Small intestine (tissue), 7 donors: Measurements from ENCODE around the gene NEK5. TPM values are rescaled to one million over a fixed set of nuclear protein-coding genes. Genes with fewer than 3 reads are reported as not detected.

ENCODE experiments used
- DNase-seq, 2 donors: peaks; one replicate each; pipeline versions ENCODE4 v3.0.0 to v3.0.0-alpha.2; 2013
- FAIRE-seq: peaks from 2 replicates; lab custom pipeline; 2012; peaks lifted over from hg19 to GRCh38; lab: Jason Lieb, UNC
- H3K27ac ChIP-seq, 3 donors: one replicate each; pipeline ENCODE4 v1.5.1; 2013; ENCODE audit warnings: low read length in 2 of 3, mild to moderate bottlenecking in 2 of 3, control low read depth in 1 of 3, inconsistent platforms in 1 of 3, low read depth in 1 of 3, moderate library complexity in 1 of 3
- H3K27me3 ChIP-seq, 3 donors: one replicate each; pipeline ENCODE4 v1.6.1; 2013; ENCODE audit warnings: low read length in 3 of 3, inconsistent platforms in 1 of 3; ENCODE audit not compliant: control insufficient read depth in 3 of 3, insufficient read depth in 3 of 3
- H3K36me3 ChIP-seq, 3 donors: one replicate each; pipeline ENCODE4 v1.6.1; 2013; ENCODE audit warnings: low read length in 3 of 3, inconsistent platforms in 1 of 3, low read depth in 1 of 3, mild to moderate bottlenecking in 1 of 3, moderate library complexity in 1 of 3; ENCODE audit not compliant: control insufficient read depth in 3 of 3, insufficient read depth in 2 of 3
- H3K4me1 ChIP-seq, 3 donors: one replicate each; pipeline ENCODE4 v1.6.1; 2013; ENCODE audit warnings: low read length in 2 of 3, inconsistent platforms in 1 of 3, low read depth in 1 of 3, mild to moderate bottlenecking in 1 of 3, moderate library complexity in 1 of 3; ENCODE audit not compliant: control insufficient read depth in 3 of 3, insufficient read depth in 2 of 3
- H3K4me3 ChIP-seq, 3 donors: one replicate each; pipeline ENCODE4 v1.5.1; 2013; ENCODE audit warnings: low read length in 3 of 3, control low read depth in 1 of 3, inconsistent platforms in 1 of 3, low read depth in 1 of 3, mild to moderate bottlenecking in 1 of 3, moderate library complexity in 1 of 3
- H3K9me3 ChIP-seq, 2 donors: one replicate each; pipeline ENCODE4 v1.6.1; 2013; ENCODE audit warnings: low read depth in 1 of 2, low read length in 1 of 2; ENCODE audit not compliant: control insufficient read depth in 2 of 2, insufficient read depth in 1 of 2
- WGBS, 3 donors: extraction: QIAGEN DNeasy Blood & Tissue Kit; methylation state at CpG; one replicate each; pipeline ENCODE4 v1.1.7; 2013; 5-methylcytosine and 5-hydroxymethylcytosine counted together
- polyA plus RNA-seq, 4 donors: library from polyadenylated mRNA; stranded (reverse) in 3 of 4; unstranded in 1 of 4; fragments of 200-250 nt in 3 of 4; fragments of 120-200 nt in 1 of 4; gene quantifications; one replicate each; pipeline versions ENCODE4 v1.2.1 to v1.2.3, GENCODE V29; 2013
- donor health status: healthy with polysubstance abuse.
- donor health status: control.
- donor health status: control.
- donor health status: Bipolar disorder and iron deficiency.
- donor health status: healthy.

The NEK5 gene
- polyA plus RNA-seq, 4 donors: 0.19 to 1.4 TPM; not detected in 2

GRCh38 chr13:52026246-52026626 lies 102.6 kb downstream of the NEK5 start:
- peaks cover 5 to 40% (median 8%) of the 10 kb centered on the region in 3 donors for H3K36me3 ChIP-seq
- no peak overlapping the region for H3K27ac ChIP-seq
- H3K4me1 ChIP-seq: peaks cover 0 to 2% (median 0%) of the 10 kb centered on the region in 3 donors
- H3K4me3 ChIP-seq: no peak overlapping the region
- DNase-seq (no peak), FAIRE-seq (no peak)
- no peaks in the 10 kb centered on the region for H3K27me3 ChIP-seq
- H3K9me3 ChIP-seq: peaks cover 0 to 31% of the 10 kb centered on the region in 2 donors
- 94 to 96% (median 95%) methylated on average over 3 of the region's 3 CpGs for WGBS, 3 donors

DNA sequence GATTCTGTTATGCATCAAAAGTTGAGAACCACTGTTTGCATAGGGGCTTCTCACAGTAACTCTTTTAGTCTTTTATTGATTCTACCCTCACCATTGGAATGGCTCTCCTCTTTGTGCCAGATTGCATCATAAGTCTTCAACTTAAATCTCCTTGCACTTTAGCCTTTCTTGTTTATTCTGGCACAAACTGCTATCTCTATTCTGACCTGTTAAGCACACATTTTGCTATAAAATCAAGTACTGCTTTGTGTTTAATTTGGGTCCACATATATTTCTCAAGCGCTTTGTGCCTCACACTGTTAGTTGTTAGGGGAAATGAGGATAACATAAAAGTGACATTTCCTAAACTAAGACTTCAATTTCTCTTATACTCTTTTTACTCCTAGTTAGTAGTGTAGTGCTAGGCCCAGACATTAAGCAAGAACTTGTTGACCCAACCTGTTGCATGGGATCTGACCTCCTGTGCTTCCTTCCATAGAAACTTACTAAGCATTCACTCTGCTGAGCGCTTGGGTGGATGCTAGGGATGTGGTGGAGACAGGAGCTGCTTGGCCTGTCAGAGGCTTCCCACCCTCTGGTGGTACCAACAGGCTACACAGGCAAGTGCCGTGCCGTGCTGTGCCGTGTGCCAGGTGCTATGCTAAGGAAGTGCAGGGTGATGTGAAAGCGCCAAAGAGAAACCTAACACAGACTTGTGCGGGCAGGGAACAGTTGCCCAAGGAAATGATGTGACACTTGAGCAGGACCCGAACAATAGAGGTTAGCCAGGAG lies 103.2 kb downstream of the NEK5 start:
- Histone ChIP-seq H3K4me3 (no peak overlapping the region), H3K36me3 (peaks cover 5 to 40% (median 8%) of the 10 kb centered on the region in 3 donors), H3K27ac (no peak overlapping the region), H3K27me3 (no peaks in the 10 kb centered on the region), H3K4me1 (peaks cover 0 to 2% (median 0%) of the 10 kb centered on the region in 3 donors), H3K9me3 (peaks cover 0 to 28% of the 10 kb centered on the region in 2 donors)
- FAIRE-seq (no peak), DNase-seq (peak in 1 of 2 donors; percentile 25)
- 94 to 98% (median 96%) methylated on average over 8 of the region's 8 CpGs for WGBS, 3 donors

GRCh38 chr13:52024481-52024880 lies 104.4 kb downstream of the NEK5 start, which contains the start of gene UTP14C:
Gene UTP14C (plus strand): TSS chr13:52024691. CDS start chr13:52028805, 4,114 bp downstream.
- H3K36me3 ChIP-seq: peaks cover 5 to 39% (median 11%) of the 10 kb centered on the region in 3 donors
- H3K27me3 ChIP-seq: no peaks in the 10 kb centered on the region
- WGBS, 3 donors: 98 to 99% (median 99%) methylated on average over 3 of the region's 3 CpGs
- FAIRE-seq (no peak), DNase-seq (no peak)
- H3K9me3 ChIP-seq: peaks cover 0 to 19% of the 10 kb centered on the region in 2 donors
- H3K27ac ChIP-seq: no peak within 1 kb of the TSS
- no peak within 1 kb of the TSS for H3K4me3 ChIP-seq
- H3K4me1 ChIP-seq: peaks cover 0 to 2% (median 0%) of the 10 kb centered on the region in 3 donors

- Histone ChIP-seq H3K9me3 (peaks cover 0 to 9% of the 10 kb centered on the region in 2 donors), H3K4me1 (peaks cover 0 to 2% (median 0%) of the 10 kb centered on the region in 3 donors), H3K27me3 (no peaks in the 10 kb centered on the region), H3K36me3 (peaks cover 5 to 36% (median 8%) of the 10 kb centered on the region in 3 donors), H3K27ac (no peak overlapping the region), H3K4me3 (no peak overlapping the region)
- 94 to 100% (median 98%) methylated on average over 2 of the region's 2 CpGs for WGBS, 3 donors
- no peak for FAIRE-seq
- no peak for DNase-seq
These were observed 106.5 kb downstream of the NEK5 start for GRCh38 chr13:52022356-52022755.

- no peaks in the 10 kb centered on the region for H3K9me3 ChIP-seq
- H3K4me1 ChIP-seq: peaks cover 0 to under 1% (median 0%) of the 10 kb centered on the region in 3 donors
- peaks cover 5 to 32% (median 7%) of the 10 kb centered on the region in 3 donors for H3K36me3 ChIP-seq
- DNase-seq (no peak), FAIRE-seq (no peak)
- H3K4me3 ChIP-seq: no peak overlapping the region
- WGBS, 3 donors: 94 to 96% (median 95%) methylated on average over 3 of the region's 3 CpGs
- H3K27ac ChIP-seq: no peak overlapping the region
- no peaks in the 10 kb centered on the region for H3K27me3 ChIP-seq
These were observed 108.7 kb downstream of the NEK5 start for GRCh38 chr13:52020191-52020590.

DNA sequence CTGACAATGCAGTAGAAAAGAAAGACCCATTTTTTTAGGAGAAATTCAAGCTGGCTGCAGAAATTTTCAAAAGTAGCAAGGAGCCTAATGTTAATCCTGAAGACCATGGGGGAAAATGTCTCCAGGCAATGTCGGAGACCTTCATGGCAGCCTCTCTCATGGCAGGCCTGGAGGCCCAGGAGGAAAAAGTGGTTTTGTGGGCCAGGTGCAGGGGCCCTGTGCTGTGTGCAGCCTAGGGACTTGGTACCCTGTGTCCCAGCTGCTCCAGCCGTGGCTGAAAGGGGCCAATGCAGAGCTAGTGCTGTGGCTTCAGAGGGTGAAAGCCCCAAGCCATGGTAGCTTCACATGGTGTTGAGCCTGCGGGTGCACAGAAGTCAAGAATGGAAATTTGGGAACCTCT lies 112.6 kb downstream of the NEK5 start:
- 96 to 98% (median 97%) methylated on average over 3 of the region's 3 CpGs for WGBS, 3 donors
- no peak for DNase-seq
- Histone ChIP-seq H3K27me3 (no peaks in the 10 kb centered on the region), H3K9me3 (no peaks in the 10 kb centered on the region), H3K27ac (no peak overlapping the region), H3K4me1 (no peaks in the 10 kb centered on the region), H3K36me3 (peaks cover 0 to 18% (median 5%) of the 10 kb centered on the region in 3 donors), H3K4me3 (no peak overlapping the region)
- FAIRE-seq: no peak

GRCh38 chr13:52012512-52012836 lies 116.4 kb downstream of the NEK5 start:
- H3K27ac ChIP-seq: peak overlapping the region in 2 of 3 donors; percentile 75 to 86
- FAIRE-seq (no peak), DNase-seq (no peak)
- H3K9me3 ChIP-seq: no peaks in the 10 kb centered on the region
- H3K27me3 ChIP-seq: no peaks in the 10 kb centered on the region
- H3K4me3 ChIP-seq: peak overlapping the region; percentile 82 to 99 (median 86)
- peaks cover 0 to 11% (median 2%) of the 10 kb centered on the region in 3 donors for H3K36me3 ChIP-seq
- WGBS, 3 donors: 0 to 1% (median 0%) methylated on average over 8 of the region's 8 CpGs
- peaks cover 0 to 4% (median 0%) of the 10 kb centered on the region in 3 donors for H3K4me1 ChIP-seq

GRCh38 chr13:52011632-52012511 lies 117.0 kb downstream of the NEK5 start, which contains the start of gene ALG11:
Gene ALG11 (plus strand): TSS chr13:52012398. CDS start chr13:52012419, 21 bp downstream.
- Histone ChIP-seq H3K4me3 (peak within 1 kb of the TSS; percentile 82 to 99 (median 88)), H3K4me1 (peaks cover 0 to 10% (median 0%) of the 10 kb centered on the region in 3 donors), H3K27me3 (no peaks in the 10 kb centered on the region), H3K36me3 (peaks cover 0 to 10% (median 2%) of the 10 kb centered on the region in 3 donors), H3K27ac (peak within 1 kb of the TSS; percentile 80 to 90 (median 86)), H3K9me3 (no peaks in the 10 kb centered on the region)
- DNase-seq (peak; percentile 99 to 100), FAIRE-seq (no peak)
- WGBS, 3 donors: 0 to 1% (median 0%) methylated on average over 80 to 82 of the region's 82 CpGs
